GM06990 (cell line): Measurements from ENCODE around the gene ZHX3.
"Not testable (repeated sequence)": the region's sequence is repeated elsewhere in the genome, so short reads cannot be mapped to it uniquely, and the experiment has no call there.

Experiments
- DNase-seq: peaks from one replicate; pipeline ENCODE4 v3.0.0-alpha.2; 2011; ENCODE audit not compliant: insufficient read length; ENCODE audit errors: extremely low read depth
- H3K27me3 ChIP-seq: replicated peaks from 2 replicates; pipeline ENCODE4 v1.6.0; 2011; ENCODE audit warnings: low read length; ENCODE audit not compliant: control insufficient read depth, insufficient read depth
- H3K36me3 ChIP-seq: 2 replicates; pipeline ENCODE4 v1.5.1; 2011; ENCODE audit warnings: low read length; ENCODE audit not compliant: control insufficient read depth, insufficient read depth
- H3K4me3 ChIP-seq: replicated peaks from 2 replicates; pipeline ENCODE4 v1.5.1; 2011; ENCODE audit warnings: low read depth, mild to moderate bottlenecking, control low read depth, low read length
- CTCF ChIP-seq: IDR thresholded peaks from 2 replicates; pipeline ENCODE4 v1.5.1; 2011; ENCODE audit warnings: low read length, control low read depth, mild to moderate bottlenecking, inconsistent platforms; ENCODE audit not compliant: insufficient read depth, poor library complexity, severe bottlenecking

Gene ZHX3

GRCh38 chr20:41133709-41134361 is 183.7 kb downstream of the ZHX3 start:
- DNase-seq = peak; percentile 70
- Histone ChIP-seq H3K36me3 (no peaks in the 10 kb centered on the region), H3K27me3 (no peaks in the 10 kb centered on the region), H3K4me3 (no peak overlapping the region)
- TF ChIP-seq CTCF = no peak

- H3K36me3 ChIP-seq, H3K4me3 ChIP-seq, DNase-seq, H3K27me3 ChIP-seq: not testable (repeated sequence)
Observed at GRCh38 chr20:41132388-41132775, 185.1 kb downstream of the ZHX3 start.

DNA sequence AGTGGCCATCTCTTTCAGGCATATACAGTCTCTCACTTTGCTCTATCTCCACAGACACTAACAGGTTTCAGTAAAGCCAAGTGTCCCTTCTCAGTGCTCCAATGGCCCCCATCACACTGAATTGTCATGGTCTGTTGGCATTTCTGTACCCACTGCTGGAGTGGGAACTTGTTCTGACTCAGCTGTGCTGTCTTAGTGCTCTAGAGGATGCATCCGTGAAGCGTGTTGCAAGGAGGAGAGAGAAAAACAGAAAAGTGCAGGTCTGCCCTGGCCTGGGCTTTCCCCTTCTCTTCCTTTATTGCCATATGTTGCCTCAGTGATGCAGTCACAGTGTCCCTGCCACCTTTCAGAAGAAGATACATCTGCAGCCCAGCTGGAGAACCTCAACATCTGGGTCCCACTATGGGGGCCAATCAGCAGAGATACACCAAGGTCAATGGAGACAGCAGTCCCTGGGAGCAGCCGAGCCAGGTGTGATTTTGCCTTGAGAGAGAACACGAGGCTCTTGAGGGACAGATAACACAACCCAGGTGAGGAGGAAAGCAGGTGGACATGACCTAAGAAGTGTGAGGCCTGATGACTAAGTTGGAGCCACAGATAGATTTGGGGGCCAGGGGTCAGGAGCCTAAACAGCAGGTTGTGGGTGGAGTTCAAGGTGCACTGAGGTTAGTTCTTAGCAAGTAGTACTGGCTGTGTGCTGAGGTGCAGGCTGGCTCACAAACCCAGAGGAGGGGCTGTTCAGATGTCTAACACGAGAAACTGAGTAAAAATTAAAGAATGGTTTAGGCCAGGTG is 185.7 kb downstream of the ZHX3 start:
- Histone ChIP-seq H3K4me3 (no peak overlapping the region), H3K36me3 (no peaks in the 10 kb centered on the region; the same call in 1 of the 2 replicates), H3K27me3 (no peaks in the 10 kb centered on the region)
- peak; percentile 44 for DNase-seq
- no peak for TF ChIP-seq CTCF
